Measurements from ENCODE around the gene BCAP31.
"Not testable (repeated sequence)": the region's sequence is repeated elsewhere in the genome, so short reads cannot be mapped to it uniquely, and the experiment has no call there.

Gene BCAP31

DNA sequence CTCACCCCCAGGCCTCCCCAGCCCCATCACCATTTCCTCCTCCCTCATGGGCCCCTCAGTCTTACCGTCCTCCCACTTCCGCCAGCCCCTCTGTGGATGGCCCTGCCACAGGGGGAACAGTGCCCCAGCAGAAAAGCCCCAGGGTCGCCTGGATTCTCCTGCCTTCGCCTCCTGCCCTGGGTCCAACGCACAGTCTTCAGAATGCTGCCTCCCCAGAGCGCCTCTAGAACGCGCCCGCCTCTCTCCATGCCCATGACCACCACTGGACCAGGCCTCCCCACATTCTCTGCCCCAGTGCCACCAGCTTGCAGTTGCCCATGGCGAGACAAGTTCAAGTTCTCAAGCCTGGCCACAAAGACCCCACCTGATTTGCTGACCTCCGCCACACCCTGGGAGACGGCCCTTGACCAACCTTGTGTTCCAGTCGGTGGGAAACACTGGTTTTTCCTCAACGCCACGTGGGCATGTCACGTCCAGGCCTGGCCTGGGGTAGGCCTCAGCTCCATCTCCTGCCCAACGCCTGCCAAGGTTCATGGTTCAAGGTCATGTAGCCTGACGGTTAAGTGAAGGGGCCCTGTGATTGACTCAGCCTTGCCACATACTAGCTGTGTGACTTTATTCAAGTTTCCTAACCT is 39.2 kb upstream of the BCAP31 start:
- DNase-seq (ENCODE audit: low read depth in 2 of 2) = no peak

DNA sequence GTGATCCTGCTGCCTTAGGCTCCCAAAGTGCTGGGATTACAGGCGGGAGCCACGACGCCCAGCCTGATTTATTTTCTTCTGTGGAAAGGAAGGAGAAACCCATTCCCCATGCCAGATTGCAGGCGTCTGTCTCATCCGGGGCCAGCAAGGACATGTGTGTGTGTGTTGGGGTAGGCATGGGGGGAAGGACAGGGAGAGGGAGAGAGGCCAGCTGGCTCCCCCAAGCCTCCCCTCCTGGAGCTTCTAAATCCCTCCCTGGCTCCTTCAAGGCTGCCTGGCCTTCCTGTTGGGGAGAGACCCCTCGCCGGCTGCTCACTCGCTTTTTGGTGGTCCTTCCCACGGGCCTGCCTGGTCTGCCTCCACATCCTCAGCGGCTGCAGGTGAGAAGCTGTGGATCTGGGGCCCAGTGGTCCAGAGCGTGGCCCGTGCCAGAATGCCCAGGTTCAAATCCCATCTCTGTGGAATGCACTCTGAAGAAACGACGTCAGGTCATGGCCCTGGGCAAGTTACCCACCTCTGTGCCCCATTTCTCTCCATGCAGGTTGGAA is 38.5 kb upstream of the BCAP31 start:
- no peak for DNase-seq (ENCODE audit: low read depth in 2 of 2)

DNA sequence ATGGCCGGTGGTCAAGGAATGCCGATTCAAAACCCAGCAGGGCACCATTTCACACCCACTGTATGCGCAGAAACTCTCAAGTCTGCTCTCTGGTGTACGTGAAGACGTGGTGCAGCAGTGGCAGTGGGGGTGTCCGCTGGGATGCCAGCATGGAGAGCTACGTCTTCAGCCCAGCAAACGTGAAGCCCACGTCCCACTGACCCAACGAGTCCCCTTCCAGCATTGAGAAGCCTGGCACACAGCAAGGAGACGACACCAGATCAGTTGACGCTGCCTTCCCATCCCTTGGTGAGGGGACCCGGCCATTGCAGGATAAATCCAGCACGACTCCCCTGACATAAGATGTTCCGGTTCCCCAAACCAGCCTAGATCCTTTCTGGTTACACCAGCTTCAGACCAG is 37.7 kb upstream of the BCAP31 start:
- DNase-seq (ENCODE audit: low read depth in 2 of 2) = no peak

DNA sequence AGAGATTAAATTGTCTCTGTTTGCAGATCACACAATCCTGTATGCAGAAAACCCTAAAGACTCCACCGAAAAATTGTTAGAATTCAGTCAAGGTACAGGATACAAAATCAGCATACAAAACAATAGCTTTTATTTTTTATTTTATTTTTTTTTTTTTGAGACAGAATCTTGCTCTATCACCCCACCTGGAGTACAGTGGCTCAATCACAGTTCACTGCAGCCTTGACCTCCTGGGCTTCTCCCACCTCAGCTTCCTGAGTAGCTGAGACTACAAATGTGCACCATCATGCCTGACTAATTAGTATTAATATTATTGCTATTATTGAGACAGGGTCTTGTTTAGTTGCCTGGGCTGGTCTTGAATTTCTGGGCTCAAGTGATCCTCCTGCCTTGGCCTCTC is 30.9 kb upstream of the BCAP31 start:
- DNase-seq (ENCODE audit: low read depth in 2 of 2) = no peak

DNA sequence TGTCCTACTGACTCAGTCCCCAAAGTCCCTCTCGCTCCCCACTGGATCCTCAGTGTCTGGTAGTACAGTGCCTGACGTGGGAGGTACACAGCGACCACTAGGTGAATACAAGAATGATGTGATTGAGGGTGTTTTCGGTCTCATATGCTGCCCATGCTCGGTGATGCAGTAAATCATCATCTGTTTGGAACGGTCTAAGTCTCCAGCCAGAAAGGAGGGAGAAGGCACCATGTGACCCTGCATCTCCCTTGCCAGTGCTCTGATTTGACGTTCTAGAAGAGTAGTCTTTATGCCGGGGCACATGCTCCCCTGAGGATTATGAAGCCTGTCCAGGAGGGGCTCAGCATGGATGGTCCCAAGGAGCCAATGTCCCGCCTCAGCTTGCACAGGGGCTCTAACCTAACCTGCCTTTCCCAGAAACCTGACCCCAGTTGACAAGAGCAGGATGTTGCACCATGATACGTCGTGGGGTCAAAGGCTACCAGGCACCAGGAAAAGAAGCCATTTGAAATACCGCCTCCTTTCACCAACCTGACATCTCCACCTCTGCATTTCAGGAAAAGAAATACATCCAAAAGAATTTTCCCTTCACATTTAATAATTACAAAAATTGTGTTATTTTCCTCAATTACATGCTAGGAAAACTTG is 26.1 kb upstream of the BCAP31 start:
- DNase-seq (ENCODE audit: low read depth in 2 of 2) = no peak

DNA sequence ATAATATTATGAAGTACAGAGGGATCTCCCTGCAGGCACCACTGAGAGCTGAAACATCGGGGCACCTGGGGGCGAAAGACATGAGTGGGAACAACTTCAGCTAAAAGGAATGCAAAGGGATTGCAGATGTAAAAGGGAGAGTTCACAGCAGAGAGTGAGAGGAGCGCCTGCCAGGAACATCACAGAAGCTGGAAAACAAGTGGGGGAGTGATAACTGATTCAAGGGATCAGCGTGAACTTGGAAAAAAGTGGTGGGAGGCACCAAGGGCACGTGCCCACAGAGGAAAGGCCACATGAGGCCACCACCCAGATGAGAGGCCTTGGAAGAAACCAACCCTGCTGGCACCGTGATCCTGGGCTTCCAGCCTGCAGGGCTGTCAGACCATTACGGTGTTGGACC is 24.8 kb upstream of the BCAP31 start:
- DNase-seq (ENCODE audit: low read depth in 2 of 2) = not testable (repeated sequence)

DNA sequence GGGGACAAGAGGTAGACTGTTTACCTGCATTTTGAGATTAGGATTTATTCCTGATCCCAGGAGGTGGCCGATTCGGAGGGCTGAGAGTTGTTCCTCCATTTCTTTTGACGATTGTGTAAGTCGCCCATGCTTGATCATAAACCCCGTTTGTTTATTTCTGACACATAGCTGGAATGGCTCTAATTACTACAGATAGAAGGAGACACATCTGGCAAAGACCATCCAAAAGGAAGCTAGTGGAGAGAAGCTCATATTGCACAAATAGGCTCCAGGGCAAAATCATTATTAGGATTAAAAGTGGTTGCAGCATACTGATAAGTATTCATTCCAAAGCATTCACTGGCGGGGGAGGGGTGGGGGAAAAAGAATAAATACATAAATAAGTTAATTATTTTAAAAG is 22.8 kb upstream of the BCAP31 start:
- not testable (repeated sequence) for DNase-seq (ENCODE audit: low read depth in 2 of 2)

DNA sequence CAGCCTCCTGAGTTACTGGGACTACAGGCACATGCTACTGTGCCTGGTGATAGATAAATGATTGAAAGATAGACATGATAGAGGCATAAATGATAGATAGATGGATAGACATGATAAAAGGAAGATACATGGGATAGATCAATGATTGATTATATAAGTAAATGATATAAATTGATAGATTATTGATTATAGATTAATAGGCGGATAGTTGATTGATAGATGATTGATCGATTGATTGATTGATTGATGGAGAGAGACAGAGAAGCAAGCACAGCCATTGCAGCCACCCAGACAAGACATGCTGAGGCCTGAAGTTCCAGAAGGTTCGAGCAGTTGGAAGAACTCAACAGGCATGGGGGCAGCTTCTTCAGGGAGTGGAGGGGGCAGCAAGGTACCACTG is 22.2 kb upstream of the BCAP31 start:
- no peak for DNase-seq (ENCODE audit: low read depth in 2 of 2)

DNA sequence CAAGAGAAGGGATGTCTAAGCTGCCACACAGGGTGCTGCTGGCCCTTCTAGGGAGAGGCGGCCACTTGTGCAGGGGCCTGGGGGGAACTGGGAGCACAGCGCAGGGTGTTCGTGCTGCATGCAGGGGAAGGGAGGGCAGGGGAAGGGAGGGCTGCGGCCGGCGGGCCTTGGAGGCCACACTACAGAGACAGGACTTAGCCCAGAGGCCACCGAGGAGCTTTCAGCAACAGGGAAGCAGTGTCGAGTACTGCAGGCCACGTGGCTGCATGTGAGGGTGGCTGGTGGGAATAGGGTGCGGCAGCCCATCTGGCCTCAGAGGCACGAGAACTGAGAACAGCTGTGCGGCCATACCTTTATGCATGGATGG is 20.9 kb upstream of the BCAP31 start:
- not testable (repeated sequence) for DNase-seq (ENCODE audit: low read depth in 2 of 2)

DNA sequence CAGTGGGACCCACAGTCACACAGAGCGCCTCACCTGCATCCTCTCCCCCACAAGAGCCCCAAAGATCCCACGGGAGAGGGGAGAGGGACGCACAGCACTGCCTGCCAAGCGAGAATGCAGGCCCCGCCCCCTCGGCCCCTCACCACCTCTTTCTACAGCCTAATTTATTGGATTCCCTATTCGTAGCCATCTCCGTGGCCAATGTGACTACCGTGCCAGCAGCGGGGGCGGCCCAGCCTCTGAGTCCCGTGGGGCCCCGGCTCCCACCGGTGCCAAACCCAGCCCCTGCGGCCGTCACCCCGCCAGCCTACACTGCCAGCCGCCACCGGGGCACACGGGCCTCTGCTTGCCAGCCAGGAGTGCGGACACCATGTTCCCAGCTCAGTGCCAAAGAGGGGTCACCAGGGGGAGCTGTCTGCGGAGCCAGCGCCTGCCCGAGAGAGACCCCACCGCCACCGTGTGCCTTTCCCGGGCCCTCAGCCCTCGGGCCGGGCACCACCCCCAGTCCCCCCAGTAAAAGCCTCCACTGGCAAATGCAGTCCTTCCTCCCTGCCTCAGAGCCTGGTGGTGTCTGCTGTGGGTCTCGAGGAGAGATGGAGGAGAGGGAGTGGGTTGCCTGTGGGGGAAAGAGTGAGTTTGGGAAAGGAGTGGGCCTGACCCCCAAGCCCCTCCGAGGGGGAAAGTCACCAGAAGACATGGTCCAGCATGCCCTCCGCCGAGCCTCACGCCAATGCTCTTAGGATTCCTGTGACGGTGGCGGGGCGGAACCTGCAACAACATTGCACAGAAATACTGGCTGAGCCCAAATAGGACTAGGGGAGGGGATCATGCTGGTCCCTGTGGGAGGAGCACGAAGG is 20.3 kb upstream of the BCAP31 start:
- DNase-seq (ENCODE audit: low read depth in 2 of 2) = no peak

DNA sequence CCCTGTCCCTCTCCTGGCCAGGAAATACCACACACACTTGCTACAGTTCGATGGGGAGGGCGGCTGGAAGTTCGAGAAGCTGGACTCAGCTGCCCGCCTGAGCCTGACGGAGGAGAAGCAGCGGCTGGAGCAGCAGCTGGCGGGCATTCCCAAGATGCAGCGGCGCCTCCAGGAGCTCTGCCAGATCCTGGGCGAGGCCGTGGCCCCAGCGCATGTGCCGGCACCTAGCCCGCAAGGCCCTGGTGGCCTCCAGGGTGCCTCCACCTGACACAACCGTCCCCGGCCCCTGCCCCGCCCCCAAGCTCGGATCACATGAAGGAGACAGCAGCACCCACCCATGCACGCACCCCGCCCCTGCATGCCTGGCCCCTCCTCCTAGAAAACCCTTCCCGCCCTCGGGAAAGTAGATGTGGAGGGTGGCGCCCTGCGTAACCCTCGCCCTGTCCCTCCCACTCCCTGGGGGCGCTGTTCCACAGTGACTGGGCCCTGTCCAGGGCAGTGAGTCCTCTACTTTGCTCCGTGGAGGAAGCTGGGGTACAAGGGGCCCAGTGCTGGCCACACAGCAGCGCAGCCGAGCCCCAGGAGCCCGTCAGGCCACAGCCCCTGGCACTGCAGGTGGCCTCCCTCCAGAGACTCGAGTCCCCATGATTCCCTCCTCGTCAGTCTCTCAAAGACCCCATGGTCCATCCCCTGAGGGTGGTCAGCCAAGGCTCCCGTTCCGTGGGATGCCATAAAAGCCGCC is 19.5 kb upstream of the BCAP31 start:
- DNase-seq (ENCODE audit: low read depth in 2 of 2) = not testable (repeated sequence)

DNA sequence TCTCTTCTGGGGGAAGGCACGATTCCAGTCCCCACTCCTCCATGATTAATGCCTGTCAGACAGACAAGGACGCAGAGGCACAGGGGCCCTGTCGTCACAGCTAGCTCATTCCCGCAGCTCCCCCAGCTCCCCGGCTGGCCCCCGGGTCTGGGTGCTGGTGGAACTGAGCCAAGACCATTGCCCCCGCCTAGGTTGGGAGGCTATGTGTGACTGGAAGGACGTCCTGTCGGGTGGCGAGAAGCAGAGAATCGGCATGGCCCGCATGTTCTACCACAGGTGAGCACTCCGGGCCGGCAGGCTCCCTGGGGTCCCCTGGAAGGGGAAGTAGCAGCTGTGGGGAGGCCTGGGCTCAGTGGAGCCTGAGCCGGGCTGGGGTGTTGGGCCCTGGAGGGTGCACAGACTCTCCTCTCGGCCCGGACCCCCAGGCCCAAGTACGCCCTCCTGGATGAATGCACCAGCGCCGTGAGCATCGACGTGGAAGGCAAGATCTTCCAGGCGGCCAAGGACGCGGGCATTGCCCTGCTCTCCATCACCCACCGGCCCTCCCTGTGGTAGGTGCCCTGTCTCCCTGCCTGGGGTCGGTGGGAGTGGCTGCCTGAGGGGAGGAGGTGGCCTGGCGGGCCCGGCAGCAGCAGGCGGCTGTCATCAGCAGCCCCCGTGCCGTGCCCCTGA is 18.7 kb upstream of the BCAP31 start:
- DNase-seq (ENCODE audit: low read depth in 2 of 2) = not testable (repeated sequence)

DNA sequence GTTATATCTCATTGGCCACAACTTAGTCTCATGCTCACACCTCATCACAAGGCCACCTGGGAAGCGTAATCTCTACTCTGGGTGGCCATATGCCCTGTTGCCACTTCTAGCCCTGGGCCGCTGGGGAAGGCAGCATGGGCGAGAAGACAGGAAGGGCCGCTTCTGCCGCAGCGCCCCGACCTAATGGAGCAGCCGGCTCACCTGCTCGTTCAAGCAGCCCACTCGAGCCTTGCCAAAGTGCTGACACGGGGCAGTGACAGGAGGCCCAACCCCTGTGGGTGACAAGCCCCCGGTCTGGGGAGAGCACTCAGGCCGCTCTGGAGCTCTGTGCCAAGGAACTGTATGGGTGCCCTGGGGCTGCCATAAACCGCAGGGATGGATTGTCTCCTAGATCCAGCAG is 17.9 kb upstream of the BCAP31 start:
- DNase-seq (ENCODE audit: low read depth in 2 of 2) = not testable (repeated sequence)

DNA sequence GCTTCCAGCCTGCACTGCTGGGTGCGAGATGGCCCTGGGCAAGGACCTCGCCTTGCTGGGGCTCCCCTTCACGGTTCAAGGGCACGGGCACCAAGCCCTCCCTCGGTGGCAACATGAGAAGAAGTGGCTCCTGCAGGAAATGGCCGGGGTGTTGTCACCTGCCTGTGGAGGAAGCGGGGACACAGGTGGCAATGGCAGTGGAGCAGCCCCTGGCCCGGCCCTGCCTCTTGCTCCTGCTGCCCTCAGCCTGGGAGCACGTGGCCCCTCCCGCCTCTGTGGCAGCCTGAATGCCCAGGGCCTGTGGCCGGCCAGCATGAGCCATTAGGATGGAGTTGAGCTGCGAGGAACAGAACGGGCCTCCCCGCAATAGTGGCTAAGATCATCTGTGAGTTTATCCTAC is 17.3 kb upstream of the BCAP31 start:
- DNase-seq (ENCODE audit: low read depth in 2 of 2) = no peak

DNA sequence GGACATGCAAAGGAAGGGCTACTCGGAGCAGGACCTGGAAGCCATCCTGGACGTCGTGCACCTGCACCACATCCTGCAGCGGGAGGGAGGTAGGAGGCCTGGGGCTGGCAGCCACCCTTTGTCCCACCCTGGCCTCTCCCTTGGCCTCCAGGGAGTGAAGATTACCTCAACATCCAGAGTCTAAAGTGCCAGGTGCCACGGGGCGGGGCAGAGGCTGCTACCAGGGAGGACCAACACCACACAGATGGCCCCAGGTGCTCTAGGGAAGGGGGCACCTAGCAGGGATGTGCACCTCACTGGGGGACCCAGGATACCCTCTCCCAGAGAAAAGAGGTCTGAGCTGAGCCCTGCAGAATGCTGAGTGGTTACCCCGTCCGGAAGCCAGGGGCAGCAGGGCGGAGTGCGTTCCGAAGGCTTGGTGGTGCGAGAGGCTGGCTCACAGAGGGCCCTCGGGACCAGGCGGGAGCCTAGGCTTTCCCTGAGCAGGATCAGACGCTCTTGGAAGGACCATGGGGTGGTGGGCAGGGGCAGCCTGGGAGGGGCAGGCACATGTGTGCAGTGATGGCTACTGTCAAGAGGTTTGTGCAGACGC is 16.5 kb upstream of the BCAP31 start:
- no peak for DNase-seq (ENCODE audit: low read depth in 2 of 2)

DNA sequence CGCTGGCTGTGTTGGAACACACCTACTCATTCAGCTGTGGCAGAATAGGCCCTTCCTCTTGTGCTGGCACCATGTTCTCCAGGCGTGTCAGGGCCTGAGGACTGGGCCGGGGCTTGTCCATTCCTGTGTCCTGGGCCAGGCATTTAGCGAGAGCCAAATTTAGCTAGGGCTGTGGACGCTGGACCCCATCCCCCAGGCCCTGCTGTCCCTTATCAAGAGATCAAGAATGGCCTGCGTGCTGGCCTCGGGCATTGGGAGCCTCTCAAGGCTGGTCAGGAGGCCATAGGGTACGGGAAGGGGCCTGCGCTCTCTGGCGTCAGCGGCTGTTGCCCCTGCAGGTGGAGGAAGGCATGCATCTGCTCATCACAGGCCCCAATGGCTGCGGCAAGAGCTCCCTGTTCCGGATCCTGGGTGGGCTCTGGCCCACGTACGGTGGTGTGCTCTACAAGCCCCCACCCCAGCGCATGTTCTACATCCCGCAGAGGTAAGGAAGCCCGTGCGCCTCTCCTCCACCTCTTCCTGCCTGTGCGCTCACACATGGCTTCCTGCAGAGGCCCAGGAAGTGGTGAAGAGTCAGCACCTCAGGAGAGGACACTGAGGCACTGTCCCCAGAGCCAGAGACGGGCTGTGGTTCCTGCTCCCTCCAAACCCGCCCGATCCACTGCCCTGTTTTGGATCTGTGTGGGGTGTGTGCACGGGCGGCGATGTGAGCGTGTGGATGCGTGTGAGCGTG is 15.7 kb upstream of the BCAP31 start:
- no peak for DNase-seq (ENCODE audit: low read depth in 2 of 2)

DNA sequence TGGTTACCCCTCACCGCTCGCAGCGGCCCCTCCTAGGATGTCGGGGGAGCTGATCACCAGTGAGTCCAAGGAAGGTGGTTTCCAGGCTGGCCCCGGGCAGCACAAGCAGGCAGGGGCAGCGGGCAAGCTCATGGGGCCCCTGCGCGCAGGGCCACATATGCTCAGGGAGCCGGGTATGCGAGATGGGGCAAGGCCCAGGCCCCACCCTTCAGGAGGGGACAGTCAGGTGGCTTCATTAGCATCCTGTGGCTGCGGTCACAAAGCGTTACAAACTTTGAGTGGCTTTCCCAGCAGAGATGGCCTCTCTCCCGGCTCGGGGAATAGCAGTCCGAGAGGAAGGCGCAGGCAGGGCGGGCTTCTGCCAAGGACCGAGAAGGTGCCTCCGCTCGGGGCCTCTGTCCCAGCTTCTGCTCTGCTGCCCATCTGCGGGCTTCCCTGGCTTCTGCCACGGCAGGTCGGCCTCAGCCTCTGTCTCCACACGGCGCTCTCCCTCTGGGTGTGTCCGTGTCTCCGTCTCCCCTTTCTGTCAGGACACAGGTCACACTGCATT is 13.9 kb upstream of the BCAP31 start:
- DNase-seq (ENCODE audit: low read depth in 2 of 2) = no peak

DNA sequence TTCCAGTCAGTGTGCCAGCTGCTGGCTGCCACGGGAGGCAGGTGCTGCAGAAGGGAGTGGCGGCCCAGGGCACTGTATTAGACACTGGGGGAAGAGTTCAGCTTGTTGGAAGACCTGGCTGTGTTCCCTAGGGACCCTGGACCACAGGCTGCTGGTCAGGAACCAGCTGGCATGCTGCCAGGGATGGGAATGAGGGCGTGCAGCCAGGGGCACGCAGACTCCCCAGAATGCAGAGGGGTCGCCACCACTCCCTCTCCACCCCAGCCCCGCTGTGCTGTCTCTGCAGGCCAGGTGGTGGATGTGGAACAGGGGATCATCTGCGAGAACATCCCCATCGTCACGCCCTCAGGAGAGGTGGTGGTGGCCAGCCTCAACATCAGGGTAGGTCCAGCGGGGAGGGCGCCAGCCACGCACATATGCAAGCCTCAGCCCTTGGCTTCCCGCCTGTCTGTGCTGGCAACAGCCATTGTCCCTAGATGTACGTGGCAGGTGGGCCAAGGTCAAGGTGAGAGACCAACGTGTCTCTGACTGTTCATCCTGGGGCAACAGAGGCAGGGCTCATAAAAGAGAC is 12.8 kb upstream of the BCAP31 start:
- DNase-seq (ENCODE audit: low read depth in 2 of 2) = no peak

DNA sequence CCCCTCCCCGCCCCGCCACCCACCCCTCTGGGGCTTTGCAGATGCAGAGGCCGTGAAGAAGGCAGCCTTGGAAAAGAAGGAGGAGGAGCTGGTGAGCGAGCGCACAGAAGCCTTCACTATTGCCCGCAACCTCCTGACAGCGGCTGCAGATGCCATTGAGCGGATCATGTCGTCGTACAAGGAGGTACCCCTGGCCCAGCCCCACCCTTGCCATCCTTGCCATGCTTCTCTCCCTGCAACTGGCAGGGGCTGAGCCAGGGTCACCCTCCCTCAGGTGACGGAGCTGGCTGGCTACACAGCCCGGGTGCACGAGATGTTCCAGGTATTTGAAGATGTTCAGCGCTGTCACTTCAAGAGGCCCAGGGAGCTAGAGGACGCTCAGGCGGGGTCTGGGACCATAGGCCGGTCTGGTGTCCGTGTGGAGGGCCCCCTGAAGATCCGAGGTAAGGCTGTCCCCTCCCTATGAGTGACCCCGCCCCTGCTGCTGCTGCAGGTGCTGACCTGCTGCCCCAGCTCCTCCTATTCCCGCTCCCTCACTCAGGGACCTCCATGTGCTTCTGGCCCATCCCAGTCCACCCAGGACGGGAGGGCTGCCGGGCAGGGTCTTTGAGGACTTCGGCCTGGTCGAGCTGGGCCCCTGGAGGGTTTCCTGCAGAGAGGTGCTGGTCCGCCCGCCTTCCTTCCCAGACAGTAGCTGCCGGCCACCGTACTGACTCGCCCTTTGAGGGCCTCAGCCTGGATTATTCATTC is 12.1 kb upstream of the BCAP31 start:
- no peak for DNase-seq (ENCODE audit: low read depth in 2 of 2)
